Activated T-cell treated with anti-CD3 and anti-CD28 coated beads for 24 hours (primary cell): ENCODE measurements around the gene B4GALNT3.
"Not testable (repeated sequence)": the region's sequence is repeated elsewhere in the genome, so short reads cannot be mapped to it uniquely, and the experiment has no call there.

Experiments
- DNase-seq: peaks from one replicate; pipeline ENCODE4 v3.0.0-alpha.2; 2020; ENCODE audit warnings: low read depth

The B4GALNT3 gene

GRCh38 chr12:575948-576614 lies 116.3 kb downstream of the B4GALNT3 start:
- DNase-seq: peak; percentile 82

DNA sequence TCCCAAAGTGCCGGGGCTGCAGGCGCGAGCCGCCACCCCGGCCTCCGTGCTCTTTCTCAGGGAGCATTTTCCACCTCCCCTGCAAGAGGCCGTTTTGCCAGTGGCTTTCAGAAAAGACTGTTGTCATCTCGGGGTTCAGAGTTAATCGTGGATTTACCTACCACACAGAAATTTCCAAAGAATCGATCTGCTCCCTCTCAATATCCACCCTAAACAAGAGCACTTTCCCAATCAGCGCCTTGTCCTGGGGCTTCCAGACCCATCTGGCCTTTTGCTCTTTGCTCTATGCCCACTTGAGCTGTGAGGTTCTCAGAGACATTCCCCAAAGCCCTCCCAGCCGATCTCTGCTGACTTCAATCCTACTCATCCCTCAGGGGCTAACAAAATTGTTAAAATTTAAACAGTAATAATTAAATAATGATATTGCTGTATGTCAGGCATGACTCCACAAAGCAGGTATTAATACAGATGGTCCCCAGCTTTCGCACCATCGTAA lies 116.9 kb downstream of the B4GALNT3 start:
- DNase-seq: no peak

DNA sequence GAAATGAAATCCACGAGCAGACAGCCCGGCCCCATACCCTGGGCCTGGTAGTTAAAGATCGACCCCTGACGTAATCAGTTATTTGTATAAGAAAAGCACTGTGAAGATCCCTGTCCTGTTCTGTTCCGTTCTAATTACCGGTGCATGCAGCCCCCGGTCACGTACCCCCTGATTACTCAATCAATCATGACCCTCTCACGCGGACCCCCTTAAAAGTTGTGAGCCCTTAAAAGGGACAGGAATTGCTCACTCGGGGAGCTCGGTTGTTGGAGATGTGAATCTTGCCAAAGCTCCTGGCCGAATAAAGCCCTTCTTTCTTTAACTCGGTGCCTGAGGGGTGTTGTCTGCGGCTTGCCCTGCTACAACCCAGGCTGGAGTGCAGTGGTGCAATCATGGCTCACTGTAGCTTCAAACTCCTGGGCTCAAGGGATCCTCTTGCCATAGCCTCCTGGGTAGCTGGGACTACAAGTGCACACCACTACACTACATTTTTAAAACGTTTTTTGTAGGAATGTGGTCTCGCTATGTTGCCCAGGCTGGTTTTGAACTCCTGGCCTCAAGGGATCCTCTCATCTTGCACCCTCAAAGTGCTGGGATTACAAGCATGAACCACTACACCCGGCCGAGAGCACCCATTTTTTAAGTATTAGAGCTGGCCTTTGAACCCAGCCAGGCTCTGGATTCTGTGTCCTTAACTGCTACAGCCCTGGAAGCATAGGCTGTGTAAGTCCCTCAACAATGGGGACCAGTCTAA lies 118.4 kb downstream of the B4GALNT3 start:
- not testable (repeated sequence) for DNase-seq

DNA sequence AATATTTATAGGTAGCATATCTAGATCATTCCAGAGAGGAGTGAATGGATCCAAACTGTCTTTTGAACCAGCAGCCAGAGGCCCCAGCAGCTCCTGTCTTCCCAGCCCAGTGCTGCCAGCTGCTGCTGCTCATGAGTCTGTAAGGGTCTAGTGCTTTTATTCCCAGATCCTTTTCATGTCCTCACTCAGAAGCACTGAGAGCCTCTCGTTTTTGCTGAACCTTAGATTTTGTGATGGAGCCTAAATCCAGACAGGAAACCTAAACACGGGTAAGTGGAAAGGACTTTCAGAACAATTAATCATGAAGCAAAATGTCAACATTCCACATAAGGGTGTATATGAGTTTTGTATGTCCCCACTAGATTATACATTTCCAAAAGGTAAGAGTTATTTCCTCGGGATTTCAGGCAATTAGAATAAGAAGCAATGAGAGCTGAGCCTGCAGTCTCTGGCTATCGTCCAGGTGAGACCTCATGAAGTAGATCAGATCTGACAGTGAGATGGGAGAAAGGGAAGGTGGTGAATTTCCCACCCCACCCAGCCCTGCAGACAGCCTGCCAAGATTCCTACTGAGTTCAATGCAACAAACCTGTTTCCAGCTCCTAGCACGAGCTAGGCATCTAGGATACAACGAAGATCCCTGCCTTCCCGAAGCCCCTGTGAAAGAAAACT lies 119.1 kb downstream of the B4GALNT3 start:
- DNase-seq: no peak

- DNase-seq: no peak
These were observed 119.8 kb downstream of the B4GALNT3 start for GRCh38 chr12:579420-580110.

DNA sequence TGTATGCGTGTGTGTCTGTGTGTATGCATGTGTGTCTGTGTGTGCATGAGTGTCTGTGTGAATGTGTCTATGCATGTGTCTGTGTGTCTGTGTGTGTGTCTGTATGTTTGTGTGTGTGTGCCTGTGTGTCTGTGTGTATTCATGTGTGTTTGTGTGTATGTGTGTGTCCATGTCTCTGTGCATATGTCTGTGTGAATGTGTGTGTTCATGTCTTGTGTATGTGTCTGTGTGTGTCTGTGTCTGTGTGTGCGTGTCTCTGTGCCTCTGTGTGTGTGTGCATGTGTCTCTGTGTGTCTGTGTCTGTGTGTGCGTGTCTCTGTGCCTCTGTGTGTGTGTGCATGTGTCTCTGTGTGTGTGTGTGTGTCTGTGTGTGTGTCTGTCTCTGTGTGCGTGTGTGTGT lies 121.1 kb downstream of the B4GALNT3 start:
- DNase-seq: no peak

DNA sequence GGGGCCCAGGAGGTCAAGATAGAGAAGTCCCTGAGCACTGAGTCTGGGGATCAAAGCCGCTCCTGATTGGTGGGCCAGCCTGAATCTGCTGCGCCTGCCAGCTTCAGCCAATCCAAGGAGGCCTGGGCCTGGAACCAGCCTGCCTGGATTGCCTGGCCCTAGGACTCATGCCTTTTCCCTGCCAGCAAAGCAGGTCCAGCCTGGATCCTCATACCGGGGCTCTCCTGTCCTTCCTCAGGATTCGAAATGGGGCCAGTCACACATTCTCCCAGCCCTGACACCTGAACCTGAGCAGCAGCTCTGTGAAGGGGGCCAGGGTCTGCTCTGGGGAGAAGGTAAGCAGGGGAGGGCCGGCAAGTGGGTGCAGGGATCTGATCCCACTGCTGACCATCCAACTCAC lies 121.6 kb downstream of the B4GALNT3 start:
- DNase-seq: no peak

GRCh38 chr12:581746-582145 lies 122.0 kb downstream of the B4GALNT3 start:
- DNase-seq: no peak

DNA sequence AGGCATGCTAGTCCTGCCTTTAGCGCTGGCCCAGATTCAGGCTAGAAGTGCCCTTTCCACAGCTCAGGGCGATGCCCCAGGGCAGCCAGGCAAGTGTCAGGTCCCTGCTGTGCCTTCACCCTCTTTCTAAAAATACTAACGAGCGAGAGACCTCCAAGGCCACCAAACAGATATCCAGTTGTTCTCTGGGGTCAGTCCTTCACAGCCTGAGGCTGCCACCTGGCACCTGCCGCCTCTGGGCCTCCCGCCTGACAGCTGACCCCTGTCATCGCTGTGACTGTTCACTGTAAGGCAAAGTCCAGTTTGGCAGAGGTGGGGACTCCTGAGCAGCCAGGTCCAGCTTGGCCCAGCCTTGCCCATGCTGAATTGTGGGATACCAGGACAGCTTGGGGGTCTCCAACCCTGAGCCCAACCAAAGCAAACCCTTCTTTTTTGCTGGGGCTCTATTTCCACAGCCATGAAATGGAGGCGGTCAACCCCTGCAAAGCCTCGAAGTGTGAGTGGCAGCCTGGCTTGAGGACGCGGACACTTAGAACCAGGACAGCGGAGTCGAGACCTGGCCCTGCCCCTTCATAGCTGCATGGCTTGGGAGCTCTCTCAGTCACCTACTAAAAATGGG lies 123.6 kb downstream of the B4GALNT3 start:
- no peak for DNase-seq

GRCh38 chr12:585062-586061 lies 125.6 kb downstream of the B4GALNT3 start:
- DNase-seq: no peak

GRCh38 chr12:586318-587071 lies 126.8 kb downstream of the B4GALNT3 start:
- no peak for DNase-seq

DNA sequence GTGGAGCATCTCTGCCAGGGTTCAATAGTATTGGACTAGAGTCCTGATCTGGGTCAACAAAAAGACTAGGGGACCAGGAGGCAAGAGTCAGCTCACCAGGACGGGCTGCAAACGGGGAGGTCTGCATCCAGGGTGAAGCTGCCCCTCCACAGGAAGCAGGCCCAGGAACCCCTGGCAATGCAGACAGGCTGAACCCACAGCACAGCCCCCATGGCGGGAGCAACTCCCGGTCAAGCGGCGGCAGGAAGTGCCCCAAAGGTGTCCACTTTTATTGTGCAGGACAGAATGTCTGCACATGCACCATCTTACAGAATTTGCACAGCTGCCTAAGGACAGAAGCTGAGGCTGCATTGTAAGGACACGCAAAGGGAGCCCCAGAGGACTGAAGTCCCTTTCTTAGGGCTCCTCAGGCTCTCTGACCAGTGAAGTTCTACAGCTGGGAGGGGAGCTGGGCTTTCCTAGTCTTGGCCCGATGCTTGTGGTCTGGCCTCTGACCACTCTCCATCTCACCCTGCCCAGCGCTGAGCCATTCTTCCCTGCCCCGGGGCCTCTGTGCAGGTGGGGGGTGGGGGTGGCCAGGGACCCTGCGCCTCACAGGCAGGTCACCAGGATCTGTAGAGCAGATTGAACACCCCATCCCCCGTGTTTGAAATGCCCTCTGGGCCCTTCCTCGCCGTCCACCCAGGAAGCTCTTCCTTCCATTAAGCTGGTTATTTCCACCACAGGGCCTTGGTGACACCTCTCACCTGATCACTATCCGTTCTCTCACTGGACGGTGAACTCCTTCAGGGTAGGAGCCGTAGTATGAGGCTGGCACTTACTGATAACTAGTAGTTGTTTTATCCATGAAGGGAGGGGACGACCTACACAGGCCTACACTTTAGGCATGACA lies 127.6 kb downstream of the B4GALNT3 start:
- no peak for DNase-seq

GRCh38 chr12:588024-588322 lies 128.2 kb downstream of the B4GALNT3 start:
- DNase-seq: no peak

DNA sequence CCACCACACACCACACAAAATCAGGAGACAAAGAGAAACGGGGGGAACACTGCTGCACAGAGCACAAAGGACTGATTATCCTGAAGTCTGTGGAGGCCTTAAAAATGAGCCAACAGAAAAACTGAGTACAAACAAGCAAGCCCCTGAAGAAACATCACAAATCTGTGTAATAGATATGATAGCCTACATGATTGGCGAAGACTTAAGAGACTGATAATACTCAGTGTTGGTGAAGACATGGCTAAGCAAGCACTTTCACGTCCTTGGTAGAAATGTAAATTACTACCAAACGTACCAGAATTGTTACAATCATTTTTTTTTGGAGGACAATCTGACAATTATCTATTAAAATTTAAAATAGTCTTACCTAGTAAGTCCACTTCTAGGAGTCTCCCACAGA lies 128.9 kb downstream of the B4GALNT3 start:
- DNase-seq: no peak

DNA sequence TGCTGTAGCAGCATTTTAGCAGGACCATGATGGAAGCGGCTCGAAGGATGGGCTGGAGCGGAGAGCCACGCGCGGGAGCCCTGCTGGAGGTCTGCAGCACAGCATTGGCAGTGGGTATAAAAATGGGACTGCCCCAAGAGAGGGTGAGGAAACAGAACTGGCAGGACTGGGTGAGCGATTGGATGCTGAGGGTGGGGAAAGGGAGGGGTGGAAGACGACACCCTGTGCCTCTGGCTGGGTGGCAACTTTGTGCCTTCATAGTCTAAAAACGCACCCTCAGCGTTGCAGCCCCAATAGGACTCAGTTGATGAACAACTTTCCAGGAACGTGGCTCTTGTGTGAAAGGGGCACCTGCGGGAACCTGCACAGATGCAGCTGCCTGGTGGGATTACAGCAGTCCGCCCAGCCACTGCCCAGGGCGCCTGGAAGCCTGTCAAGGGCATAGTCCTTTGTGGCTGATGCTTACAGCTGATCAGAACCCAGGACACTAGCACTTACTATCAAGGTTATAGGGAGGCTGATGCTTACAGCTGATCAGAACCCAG lies 130.5 kb downstream of the B4GALNT3 start:
- DNase-seq: no peak

DNA sequence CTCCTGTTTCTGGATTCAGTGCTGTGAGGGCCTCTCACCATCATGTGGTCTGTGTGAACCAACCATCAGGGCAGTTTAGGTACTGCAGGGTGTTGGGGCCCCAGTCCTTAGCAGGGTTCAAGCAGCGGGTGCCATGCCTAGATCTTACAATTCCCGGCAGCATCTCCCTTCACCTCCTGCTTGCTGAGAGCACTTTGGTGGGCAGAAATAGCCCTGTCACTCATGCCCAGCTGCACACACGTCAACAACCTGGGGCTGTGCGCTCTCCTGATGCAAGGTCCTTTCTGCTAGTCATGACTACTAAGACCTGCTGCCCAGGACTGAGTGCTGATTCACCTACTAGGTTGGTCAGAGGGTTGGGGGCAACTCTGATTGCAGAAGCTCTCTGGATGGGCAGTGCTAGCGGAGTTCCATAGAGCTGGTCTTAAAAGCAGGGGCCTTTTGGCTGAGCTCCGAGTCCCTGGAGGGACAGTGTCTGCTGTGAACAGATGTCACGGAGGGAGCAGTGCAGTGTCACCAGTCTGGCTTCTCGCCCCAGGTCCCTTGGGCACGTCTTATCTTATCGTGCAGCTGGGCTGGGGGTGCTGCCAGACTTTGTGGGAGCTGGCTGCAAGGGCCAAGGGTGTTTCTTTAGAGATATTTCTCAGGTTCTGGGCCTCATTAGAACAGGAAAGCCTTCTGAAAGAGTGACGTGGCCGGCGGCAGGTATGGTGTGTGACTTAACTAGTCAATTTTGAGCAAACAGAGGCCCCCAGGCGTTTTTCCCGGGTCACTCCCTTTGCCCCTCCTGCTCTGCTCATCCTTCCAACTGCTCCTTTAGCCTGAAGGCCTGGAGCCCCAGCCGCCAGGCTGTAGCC lies 131.7 kb downstream of the B4GALNT3 start:
- no peak for DNase-seq

- no peak for DNase-seq
These were observed 132.3 kb downstream of the B4GALNT3 start for GRCh38 chr12:592024-592505.
